ENCODE results near the gene GLT1D1. TPM values are rescaled to one million over a fixed set of nuclear protein-coding genes. Genes with fewer than 3 reads are reported as not detected.

The GLT1D1 gene
- total and polyA plus RNA-seq, 2 of the 8 experiments (the other 6 are each of a cell fraction or from before 2014, with no cell fraction given), result 1.5 to 3.6 TPM

DNA sequence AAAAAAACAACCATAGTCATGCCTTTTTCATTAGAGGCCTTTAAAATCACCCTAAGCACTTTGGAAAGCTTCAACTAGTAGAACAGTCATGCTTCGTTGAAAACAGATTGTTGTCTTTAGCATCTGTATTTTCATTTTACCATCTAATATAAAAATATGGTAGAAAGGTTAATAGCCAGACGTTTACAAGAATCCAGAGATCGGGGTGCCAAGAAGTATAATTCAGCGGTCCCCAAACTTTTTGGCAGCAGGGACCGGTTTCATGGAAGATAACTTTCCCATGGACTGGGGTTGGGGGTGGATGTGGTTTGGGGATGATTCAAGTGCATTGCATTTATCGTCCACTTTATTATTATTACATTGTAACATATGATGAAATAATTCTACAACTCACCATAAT lies 138.4 kb downstream of the GLT1D1 start:
- no peak overlapping the region for H4K5ac ChIP-seq (ENCODE audit: insufficient read length, low read depth, low read length)
- POLR2A ChIA-PET (ENCODE audit: partially characterized antibody), result no interaction called here
- no peak overlapping the region for H2BK15ac ChIP-seq (ENCODE audit: low read length)

More for the DNA sequence above, 138.4 kb downstream of the GLT1D1 start:
- no peak overlapping the region for H2AFZ ChIP-seq (ENCODE audit: low read length)
- no peaks in the 10 kb centered on the region for H3K23me2 ChIP-seq (ENCODE audit: low read depth, low read length)
- no peak overlapping the region for H3K56ac ChIP-seq (replicated peaks; ENCODE audit: insufficient read length, low read depth, low read length)
- no peak for TF ChIP-seq ATF3 (IDR thresholded peaks at IDR 0.05; ENCODE audit: insufficient read depth, low read depth, low read length)
- no peak for TF ChIP-seq TEAD4 (IDR thresholded peaks at IDR 0.05; ENCODE audit: low read depth, low read length)
- TF ChIP-seq, protein P1, sequence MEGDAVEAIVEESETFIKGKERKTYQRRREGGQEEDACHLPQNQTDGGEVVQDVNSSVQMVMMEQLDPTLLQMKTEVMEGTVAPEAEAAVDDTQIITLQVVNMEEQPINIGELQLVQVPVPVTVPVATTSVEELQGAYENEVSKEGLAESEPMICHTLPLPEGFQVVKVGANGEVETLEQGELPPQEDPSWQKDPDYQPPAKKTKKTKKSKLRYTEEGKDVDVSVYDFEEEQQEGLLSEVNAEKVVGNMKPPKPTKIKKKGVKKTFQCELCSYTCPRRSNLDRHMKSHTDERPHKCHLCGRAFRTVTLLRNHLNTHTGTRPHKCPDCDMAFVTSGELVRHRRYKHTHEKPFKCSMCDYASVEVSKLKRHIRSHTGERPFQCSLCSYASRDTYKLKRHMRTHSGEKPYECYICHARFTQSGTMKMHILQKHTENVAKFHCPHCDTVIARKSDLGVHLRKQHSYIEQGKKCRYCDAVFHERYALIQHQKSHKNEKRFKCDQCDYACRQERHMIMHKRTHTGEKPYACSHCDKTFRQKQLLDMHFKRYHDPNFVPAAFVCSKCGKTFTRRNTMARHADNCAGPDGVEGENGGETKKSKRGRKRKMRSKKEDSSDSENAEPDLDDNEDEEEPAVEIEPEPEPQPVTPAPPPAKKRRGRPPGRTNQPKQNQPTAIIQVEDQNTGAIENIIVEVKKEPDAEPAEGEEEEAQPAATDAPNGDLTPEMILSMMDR (IDR thresholded peaks at IDR 0.05; ENCODE audit: control extremely low read depth in 1 of 3, insufficient read depth in 1 of 3, low read depth in 1 of 3, low read length in 3 of 3), result no peak
- TF ChIP-seq SIX5 (IDR thresholded peaks at IDR 0.05; ENCODE audit: low read depth, low read length), result no peak
- TF ChIP-seq SP1 (IDR thresholded peaks at IDR 0.05; ENCODE audit: low read depth, low read length), result no peak
- TF ChIP-seq CEBPB (IDR thresholded peaks at IDR 0.05; ENCODE audit: low read depth, low read length), result no peak
- H3K4ac ChIP-seq (replicated peaks; ENCODE audit: insufficient read length, low read depth, low read length), result no peak overlapping the region
- H2BK5ac ChIP-seq (ENCODE audit: low read depth, low read length), result no peak overlapping the region
- H2BK20ac ChIP-seq (ENCODE audit: low read length), result no peak overlapping the region
- no peak overlapping the region for H2BK12ac ChIP-seq (ENCODE audit: low read depth, low read length)
- H3K4me1 ChIP-seq (replicated peaks in 1 of 4; ENCODE audit: control insufficient read depth in 3 of 4, insufficient read depth in 4 of 4, low read length in 3 of 4), result peaks cover 0 to 8% (median 4%) of the 10 kb centered on the region in 4 experiments; a peak in 2 of 7 replicates
- no peak overlapping the region for H2BK120ac ChIP-seq (replicated peaks; ENCODE audit: low read depth, low read length)
- H3K18ac ChIP-seq (ENCODE audit: extremely low read depth, low read length), result no peak overlapping the region
- H3K4me2 ChIP-seq (ENCODE audit: insufficient read depth in 1 of 2, low read depth in 2 of 2, low read length in 2 of 2), result no peak overlapping the region
- no peaks in the 10 kb centered on the region for H4K20me1 ChIP-seq (replicated peaks in 1 of 2; ENCODE audit: control insufficient read depth in 1 of 2, insufficient read depth in 2 of 2, low read length in 2 of 2)
- H4K91ac ChIP-seq (replicated peaks; ENCODE audit: insufficient read length, low read length), result no peak overlapping the region
- H3K79me1 ChIP-seq (ENCODE audit: low read depth, low read length), result no peaks in the 10 kb centered on the region
- no peak overlapping the region for H4K8ac ChIP-seq (ENCODE audit: extremely low read depth, insufficient read depth, low read length)
- no peak for DNase-seq (ENCODE audit: low read depth in 1 of 2, low spot score in 2 of 2)
- H2AK5ac ChIP-seq (ENCODE audit: low read depth, low read length), result no peak overlapping the region
- FAIRE-seq, result no peak
- H3K9me3 ChIP-seq (ENCODE audit: insufficient read depth in 2 of 2, low read depth in 1 of 2, low read length in 1 of 2), result peaks cover 0 to 4% of the 10 kb centered on the region in 2 experiments; a peak in 1 of 4 replicates
- H3K27me3 ChIP-seq (replicated peaks in 1 of 4; ENCODE audit: control insufficient read depth in 3 of 4, extremely low read depth in 1 of 4, insufficient read depth in 3 of 4, low read length in 3 of 4), result no peaks in the 10 kb centered on the region
- H3K36me3 ChIP-seq (ENCODE audit: control insufficient read depth in 2 of 4, insufficient read depth in 4 of 4, low read length in 3 of 4), result no peaks in the 10 kb centered on the region
- H3K9ac ChIP-seq (replicated peaks in 1 of 4; ENCODE audit: extremely low read depth in 1 of 4, low read depth in 3 of 4, low read length in 3 of 4), result no peak overlapping the region
- no peak overlapping the region for H3K4me3 ChIP-seq (ENCODE audit: extremely low read depth in 1 of 4, insufficient read depth in 2 of 4, low read depth in 3 of 4, low read length in 4 of 4)
- no peak overlapping the region for H3K14ac ChIP-seq (ENCODE audit: insufficient read length)
- no peak overlapping the region for H3K27ac ChIP-seq (ENCODE audit: low read depth, low read length)
- no peak overlapping the region for H3K23ac ChIP-seq (ENCODE audit: insufficient read length)
- no peaks in the 10 kb centered on the region for H3K79me2 ChIP-seq (ENCODE audit: control insufficient read depth in 1 of 2, insufficient read depth in 2 of 2, low read length in 2 of 2)
- 86% methylated on average over 6 of the region's 6 CpGs; no CpG with 5 or more reads in 1 of the 2 experiments for WGBS, 2 experiments (ENCODE audit: extremely low coverage in 1 of 2, insufficient coverage in 1 of 2, insufficient read length in 1 of 2, insufficient replicate concordance in 2 of 2, low coverage in 1 of 2, low lambda C conversion rate in 2 of 2, missing lambda C conversion rate in 1 of 2)
- CTCF ChIA-PET (ENCODE audit: partially characterized antibody), result interaction anchor here (1.0 to 3.2 kb wide), 2 partner anchors 16 to 79 kb away, joined by 3 to 22 read pairs; no protein-coding TSS in a partner anchor

All from H1 (cell line).